ENCODE results near the gene FNDC1.

The FNDC1 gene

DNA sequence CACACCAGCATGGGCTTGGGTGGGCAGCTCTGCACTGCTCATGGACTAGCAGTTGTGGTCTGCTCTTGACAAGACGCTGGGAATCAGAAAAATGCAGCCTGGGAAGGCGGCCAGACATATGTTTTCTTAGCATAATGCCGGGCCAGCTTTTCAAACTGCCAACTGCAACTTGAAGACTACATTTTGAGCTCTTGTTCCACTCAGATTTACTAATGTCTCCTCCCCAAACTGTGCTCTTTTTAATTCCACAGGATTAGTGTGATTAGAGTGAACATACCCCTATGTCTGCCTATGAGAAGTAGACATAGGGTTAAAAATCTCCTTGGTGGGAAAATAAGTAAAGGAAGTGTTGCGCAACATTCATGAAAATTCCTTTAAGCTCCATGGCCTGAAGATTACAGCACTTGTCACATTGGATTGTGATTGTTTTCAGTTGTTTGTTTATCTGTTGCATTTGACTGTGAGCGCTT, 5.3 kb upstream of the FNDC1 start:
- DNase-seq: no peak

DNA sequence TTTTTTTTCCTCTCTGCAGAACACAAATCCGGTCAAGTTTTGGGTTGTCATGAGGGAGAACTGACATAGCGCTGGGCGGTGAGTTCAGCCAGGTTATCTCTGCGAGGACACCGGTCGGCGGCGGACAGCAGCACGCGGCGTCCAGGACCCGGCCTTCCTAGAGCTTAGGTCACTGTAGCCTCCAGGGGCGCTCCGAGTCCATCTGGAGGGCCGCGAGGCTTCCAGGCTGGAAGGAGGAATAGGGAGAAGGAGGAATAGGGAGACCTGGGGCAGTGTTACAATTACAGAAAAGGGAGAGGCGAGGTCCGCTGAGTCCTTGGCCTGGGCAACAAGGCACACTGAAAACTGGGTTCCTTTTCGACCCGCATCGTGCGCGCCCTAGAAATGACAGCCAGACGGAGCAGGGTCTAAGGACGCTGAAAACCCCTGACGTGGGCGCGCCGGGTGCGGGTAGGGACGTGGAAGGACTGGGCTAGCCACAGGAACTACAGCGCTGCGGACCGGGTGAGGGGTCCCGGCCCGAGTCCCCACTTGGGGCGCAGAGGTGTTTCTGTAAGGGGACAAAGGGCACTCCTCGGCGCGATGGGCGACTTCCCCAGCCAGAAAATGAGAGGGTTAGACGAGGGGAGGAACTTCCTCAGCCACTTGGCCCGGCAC, 536 bp upstream of the FNDC1 start:
- no peak for DNase-seq

DNA sequence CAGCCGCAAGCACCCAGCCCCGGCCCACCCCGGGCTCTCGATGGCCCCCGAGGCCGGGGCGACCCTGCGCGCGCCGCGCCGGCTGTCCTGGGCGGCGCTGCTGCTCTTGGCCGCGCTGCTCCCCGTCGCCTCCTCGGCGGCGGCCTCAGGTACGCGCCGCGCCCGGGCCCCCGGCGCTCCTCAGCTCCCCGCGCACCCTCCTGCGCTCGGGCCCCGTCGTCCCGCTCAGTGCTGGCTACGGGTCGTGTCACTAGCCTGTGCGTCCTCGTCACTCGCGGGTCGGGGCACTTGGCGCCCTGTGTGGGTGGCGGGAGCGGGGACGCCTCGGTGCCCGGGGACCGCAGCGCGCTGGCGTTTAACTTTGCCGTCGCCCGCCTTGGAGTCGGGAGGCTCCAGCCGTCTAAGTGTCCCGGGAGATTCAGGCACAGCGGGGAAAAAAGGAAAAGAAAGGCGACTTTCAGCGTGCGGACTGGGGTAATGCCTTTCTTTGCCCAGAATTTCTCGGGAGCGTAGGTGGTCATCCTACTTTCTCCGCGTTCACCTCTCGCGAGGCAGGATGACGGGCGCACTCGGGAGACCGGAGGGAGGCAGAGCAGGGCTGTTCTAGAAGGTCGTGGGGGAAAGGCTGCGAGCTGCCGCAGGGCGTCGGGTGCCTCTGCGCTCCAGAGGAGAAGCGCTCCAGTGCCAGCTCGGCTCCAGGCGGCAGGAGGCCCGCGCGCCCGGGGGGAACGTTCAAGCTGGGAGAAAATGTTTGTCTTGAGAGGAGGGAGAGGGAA, 545 bp downstream of the FNDC1 start:
- DNase-seq: no peak

DNA sequence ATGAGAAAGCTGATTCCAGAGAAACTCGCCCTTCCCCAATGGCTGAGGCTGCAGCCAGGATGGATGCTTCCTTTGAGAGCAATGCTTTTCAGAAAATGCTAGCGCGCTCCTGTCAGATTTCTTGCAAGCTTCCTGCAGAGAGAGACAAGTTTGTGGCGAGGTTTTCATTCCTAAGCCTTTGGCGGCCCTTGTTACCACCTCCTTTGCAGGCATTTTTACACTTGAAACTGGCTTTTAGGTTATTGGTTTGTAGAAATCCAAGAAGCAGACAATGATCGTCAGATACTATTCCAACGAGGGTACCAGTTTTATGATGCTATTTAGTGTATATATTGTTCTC, 1.1 kb downstream of the FNDC1 start:
- DNase-seq: no peak

DNA sequence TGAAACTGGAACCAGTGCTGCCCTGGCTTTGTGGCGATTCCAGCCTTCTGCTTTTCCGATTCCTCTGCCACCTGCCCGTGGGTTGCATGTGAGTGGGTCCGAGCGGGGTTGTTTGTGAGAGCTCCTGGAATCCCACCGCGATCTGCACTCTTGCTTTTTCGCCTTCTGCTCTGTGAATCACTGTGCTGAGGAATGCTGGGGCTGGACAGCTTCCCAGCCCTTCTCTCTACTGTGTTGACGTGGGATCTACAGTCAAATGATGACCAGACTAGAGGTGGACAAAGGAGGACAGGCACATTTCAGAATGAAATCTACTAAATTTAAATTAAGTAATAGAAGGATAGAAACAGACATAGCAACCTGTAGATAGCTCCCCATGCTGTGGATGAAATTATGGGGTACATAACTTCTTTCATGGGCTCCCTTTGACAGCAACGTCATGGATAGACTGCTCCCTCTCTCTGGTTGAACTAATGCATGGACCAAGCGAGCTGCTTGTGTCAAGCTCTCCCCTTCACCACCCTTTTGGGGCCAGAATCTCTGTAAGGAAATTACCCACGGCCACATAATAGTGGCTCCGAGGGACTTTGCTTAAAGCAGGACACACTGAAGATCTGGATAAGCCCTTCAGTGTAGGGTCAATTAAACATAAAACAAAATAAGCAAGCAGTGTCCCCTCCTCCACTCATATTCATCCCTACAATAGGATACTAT, 2.0 kb downstream of the FNDC1 start:
- no peak for DNase-seq

DNA sequence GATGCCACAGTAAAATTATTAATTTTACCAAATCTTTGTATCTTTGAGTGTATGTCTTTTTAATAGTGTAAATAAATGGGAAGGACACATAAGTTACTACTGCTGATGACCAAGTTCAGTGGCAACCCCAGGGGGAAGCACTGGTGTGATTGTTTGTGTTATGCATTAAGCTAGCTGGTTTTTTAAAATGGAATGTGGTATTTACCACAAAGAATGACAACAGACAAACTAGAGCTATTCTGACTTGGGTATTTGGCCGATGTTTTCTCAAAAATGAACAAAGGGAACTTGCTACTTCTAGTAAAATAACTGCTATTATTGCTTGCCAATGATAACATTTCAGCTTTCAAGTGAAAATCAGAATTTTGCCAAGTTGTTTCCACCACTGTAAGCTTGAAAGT, 2.9 kb downstream of the FNDC1 start:
- DNase-seq: no peak

DNA sequence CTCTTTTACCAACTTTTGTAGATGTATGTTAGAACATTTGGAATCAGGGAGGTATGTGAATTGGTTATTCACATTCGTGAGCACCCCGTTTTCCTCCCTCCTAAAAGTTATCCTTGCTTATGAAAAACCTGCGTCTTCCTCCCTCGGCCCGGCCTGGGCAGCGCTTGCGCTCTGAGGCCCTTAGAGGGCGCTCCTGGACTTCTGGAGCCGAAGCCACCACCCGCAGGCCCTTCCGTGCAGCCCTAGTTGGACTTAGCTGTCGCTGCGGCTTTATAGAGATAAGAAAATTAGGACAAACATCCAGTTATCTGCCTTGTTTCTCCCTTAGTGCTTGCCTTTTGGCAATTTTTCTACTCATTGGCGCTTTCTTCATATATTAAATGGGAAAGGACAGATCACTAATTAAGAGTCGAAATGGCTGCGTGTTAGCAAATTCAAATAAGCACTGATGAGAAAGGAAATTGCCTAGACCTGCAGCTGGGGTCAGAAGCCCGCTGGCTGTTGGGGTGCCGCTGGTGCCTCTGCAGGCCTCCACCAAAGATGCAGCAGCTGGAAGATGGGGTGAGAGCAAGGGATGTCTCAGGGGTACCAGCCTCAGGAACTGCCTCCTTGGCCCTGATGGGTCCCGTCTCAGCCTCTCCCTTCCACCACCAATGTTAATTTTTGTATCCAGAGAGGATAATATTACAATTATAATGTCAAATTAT, 5.2 kb downstream of the FNDC1 start:
- DNase-seq: peak; percentile 56

DNA sequence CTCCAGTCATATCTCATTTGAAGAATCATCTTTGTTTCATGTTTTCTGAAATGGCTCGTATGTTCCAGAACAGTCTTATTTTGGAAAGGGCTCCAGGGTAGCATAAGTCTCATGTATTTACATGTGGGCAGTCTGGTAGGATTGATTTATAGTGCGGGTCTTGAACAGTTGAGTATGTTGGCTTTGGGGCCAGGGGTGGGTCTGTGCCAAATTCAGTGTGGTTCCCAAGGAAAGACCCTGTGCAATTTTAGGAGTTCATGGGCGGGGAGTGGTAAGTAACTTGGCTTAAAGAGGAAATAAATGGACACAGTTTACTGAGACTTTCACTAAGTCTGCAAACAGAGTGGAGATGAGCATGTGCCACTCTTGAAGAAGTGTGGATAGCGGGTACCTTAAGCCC, 7.7 kb downstream of the FNDC1 start:
- DNase-seq: no peak

DNA sequence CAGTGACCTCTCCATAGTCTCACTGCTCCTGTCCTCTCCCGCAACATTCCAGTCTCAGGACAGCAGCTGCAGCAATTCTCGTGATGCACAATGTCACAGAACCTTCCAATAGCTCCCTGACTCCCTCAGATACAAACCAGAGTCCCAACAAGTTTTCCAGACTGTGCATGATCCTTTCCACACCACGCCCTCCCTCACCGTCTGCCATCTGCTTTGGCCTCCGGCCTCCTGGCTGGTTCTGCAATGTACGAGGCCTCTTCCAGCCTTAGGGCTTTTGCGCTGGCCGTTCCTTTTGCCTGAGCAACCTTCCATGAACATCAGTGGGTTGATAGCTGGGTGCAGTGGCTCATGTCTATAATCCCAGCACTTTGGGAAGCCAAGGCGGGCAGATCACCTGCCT, 9.6 kb downstream of the FNDC1 start:
- no peak for DNase-seq

DNA sequence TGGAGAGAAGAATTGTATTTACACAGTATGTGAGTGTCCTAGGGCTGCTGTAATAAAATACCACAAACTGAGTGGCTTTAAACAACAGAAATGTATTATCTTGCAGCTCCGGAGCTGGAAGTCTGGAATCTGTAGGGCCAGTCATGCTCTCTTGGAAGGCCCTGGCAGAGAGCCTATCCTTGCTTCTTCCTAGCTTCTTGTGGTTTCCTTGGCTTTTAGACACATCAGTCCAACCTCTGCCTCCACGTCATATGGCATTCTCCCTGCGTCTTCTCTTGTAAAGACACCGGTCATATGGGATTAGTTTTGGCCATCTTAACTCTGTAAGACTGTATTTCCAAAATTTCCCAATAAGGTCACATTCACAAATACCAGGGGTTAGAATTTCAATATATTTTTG, 10.8 kb downstream of the FNDC1 start:
- no peak for DNase-seq

DNA sequence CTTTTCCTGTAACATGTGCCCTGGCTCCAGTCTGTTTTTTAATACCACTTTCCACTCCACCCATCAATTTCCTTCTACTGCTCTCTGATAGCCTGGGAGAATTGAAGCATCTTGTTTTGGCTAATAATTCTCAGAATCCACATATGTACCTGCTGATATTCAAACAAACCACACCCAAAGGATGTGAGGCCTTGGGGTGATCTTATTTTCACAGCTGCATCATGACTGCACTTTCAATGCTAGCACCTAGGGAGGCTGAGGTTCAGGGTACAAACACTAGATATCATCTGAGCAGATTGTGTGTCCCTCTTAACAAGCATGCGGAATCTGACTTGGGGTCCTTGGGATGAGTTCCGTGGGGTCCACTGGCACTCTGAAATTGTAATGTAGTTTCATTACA, 12.7 kb downstream of the FNDC1 start:
- DNase-seq: no peak

DNA sequence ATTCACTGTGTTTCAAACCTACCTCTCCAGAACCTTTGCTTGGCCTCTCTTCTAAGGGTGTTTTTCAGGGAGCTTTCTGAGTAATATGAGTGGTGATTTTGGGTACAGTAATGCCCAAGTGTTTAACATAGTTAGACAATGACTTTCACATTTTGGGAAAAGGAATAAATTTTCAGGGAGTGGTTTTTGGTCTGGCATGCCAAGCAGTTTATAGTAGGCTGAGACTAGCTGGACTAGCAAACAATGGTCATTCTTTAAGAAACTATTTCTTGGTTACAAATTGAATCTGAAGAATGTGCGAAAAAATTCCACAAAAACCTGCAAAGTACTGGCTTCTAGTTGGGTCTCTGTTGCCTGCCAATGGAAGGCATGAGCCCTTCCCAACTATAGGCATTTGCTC, 15.4 kb downstream of the FNDC1 start:
- DNase-seq: no peak

DNA sequence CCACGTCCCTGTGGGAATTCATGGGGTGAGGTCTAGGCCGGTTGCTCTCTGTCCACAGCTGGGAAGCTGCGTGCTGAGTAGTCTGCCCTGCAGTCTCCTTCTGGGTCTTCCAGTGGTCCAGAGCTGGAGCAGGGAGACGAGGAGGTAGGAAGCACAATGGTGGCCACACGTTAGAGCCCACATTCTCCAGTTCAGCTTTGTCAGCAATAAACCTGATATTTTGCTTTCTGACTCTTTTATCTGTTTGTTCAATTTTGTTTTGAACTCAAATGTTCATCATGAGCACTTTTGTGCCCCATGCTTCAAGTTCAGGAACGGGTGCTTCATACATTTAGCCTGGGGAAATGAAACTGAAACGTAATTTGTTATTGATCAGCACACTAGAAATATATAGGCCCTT, 21.3 kb downstream of the FNDC1 start:
- DNase-seq: no peak

DNA sequence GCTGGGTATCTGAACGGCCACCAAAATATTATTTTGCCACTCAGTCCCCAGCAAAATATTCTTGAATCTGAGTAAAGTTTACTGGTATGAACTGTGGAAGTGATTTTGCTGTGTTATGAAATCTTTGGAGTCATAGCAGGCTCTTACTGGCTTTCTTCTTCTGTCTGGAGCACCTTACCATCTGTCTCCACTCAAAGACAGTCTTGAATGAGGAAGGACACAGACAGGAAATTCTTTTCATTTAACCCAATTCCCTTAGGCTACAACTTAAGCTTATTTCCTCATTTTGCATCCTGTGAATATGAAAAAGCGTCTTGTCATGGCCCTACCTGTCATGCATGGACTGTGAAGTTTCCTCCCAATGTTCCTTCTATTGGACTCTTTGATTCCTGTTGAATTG, 24.7 kb downstream of the FNDC1 start:
- DNase-seq: no peak

DNA sequence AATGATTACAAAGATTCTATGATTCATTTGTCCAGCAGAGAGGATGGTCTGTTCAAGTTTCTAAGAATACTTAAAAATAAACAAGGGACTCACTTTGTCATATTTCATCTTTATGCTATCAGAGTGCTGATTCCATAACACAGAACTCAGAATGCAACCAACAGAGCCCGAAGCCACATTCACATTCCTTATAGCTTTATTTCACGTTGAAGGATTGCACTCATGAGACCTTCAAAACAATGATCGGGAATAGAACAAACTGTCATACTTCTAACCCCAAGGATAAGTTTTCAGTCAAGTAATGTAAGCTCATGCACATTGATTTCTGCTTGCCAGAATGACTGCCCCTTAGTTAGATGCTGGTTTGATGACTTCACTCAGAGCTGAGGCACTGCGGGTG, 25.2 kb downstream of the FNDC1 start:
- no peak for DNase-seq

DNA sequence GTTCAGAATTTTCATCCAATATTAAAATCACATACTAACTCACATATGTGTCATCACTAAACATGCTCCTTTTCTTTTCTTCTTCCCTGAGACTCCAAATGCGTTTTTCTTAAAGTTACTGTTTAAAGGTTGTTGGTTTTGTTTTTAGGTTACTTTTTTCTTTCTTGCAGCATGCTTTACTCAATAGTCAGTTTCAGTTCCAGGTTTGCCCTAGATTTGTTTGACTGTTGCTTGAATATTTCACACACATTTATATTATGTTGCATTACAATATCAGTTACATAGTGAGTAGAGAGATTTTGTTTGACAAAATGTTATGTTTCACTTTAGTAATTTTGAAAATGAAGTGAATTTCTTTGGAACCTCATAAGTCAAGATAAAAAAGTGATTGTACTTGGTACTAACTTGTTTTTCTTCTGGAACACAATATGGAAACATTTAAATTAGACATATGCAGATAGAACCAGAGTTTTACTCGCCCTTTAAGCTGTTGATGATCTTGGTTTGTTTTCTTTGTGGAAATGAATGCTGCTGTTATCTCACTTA, 27.3 kb downstream of the FNDC1 start:
- no peak for DNase-seq

DNA sequence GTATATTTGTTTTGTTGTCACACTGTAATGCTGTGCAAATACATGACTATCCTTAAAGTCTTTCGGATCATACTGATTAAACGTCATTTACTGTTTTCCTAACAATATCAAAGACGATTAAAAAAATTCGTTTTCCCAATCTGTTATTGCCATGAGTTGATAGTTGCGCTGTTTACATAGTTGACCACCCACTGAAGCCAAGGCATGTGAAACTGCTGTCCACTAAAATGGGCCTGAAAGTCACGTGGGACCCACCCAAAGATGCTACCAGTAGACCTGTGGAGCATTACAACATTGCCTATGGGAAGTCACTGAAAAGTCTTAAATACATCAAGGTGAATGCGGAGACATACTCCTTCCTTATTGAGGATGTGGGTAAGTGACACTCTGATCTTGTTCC, 28.1 kb downstream of the FNDC1 start:
- no peak for DNase-seq

DNA sequence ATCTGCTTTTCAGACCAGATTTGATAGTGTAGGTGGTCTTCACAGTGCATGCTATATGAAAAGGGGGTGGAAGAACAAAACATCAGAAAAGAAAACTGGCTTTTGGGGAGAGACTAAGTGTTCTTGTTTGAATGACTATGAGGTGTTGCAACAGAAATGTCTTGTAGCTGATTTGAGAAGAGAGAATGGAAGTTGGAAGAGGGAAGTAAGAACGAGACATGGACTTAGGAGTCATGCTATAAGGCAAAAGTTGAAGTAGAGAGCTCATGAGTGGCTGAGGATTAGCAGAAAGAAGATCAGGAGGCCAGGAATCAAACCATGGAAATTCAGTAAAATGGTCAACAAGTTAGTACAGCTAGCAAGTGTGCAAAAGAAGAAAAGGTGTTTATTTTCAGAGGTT, 32.1 kb downstream of the FNDC1 start:
- no peak for DNase-seq

DNA sequence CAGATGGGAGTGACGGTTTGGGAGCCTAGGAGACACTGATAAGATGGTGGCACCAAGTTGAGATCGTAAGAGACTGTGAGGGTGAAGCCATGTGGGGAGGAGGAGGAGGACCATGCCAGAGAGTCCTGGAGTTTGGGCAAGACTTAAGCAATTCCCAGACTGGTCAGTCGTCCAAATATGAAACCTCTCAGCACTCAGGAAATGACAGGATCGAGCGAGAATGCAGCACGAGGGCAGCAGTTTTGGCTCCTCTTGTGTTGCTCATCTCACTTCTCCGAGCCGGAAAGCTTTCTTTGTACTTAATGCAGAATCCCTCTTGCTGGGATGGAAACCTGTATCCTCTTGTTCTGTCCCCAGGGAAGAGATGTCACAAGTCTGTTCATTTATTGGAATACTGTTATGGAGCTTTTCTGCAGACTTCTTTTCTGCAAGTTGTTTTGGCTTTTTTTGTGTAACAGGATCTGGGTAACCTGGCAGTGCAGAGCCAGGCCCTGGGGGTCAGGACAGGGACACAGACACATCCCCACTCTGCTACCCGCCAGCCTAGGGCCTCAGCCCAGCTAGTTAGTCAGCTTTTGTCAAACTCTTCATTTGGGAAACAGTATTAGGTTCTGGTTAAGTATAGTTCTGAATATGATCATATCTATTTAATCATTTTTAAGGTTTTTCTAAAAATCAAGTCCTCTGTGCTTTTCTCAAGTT, 34.3 kb downstream of the FNDC1 start:
- DNase-seq: no peak

DNA sequence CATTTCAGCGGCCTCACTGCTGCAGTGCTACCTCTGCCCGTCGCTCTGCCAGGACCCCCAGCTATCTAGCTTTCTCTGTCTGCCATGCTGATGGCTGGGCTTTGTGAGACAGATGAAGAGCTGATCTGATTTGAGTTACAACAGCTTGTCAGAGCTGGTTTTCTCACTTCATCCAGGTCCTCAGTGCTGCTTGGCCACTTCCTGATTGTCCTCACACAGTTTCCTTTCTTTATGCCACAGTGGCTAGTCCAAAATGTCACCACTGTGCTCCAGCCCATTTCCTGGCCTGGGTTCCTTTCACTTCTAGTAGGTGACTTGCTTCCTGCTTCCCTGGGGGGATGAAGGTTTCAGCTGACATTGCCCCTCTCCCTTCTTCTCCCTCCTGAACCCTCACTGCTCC, 35.4 kb downstream of the FNDC1 start:
- no peak for DNase-seq

DNA sequence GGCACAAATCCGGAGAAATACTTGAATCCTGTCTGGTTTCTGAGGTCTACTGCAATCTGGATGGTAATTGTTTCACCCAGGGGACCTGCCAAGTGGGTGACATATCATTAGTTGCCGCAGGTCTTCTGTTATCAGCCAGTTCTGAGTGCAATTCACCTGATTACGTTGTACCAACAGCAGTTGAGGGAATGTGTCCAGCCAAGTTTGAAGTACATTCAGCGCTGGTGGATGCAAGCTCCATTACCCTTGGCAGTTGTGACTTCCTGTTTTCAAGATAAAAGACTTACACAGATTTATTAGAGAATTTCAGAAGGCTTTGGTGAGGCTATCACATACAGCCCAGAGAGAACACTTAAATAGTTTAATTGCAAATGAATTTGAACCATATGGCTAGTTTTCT, 42.8 kb downstream of the FNDC1 start:
- DNase-seq: no peak

DNA sequence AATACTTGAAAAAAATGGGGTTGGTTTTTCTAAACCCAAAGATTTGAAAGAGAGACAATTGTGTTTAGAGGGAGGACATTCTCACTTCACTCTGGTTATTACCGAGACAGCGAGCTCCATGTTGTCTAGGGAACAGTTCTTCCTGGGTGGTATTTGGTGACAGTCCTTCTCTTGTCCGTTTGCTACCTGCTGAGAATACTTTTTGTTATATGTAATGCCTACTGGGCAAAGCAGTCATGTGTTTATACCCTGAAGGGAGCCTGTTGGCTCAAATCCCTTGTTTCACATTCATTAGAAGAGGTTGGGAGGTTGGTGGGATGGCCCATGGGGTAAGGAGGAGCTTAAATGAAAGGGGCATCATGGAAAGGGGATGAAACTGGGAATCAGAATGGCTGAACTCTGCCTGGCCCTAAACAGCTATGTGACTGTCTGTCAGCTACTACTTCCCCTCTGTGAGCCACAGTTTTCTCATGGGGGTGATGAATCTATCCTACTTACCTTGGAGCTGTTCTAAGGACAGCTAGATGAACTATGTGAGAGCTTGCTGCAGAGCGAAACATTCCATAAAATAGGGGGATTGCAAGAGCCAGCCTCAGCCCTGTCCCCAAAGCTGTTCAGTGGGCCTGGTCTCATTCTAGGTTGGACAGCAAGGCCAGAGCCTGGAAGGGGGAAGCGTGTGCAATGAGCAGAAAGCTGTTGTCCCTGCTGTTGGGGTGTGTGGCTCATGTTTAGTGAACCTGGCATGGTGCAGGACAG, 43.5 kb downstream of the FNDC1 start:
- no peak for DNase-seq
